ENCODE data around the gene ADSL. TPM values are rescaled to one million over a fixed set of nuclear protein-coding genes. Genes with fewer than 3 reads are reported as not detected.

ADSL gene
- total RNA-seq (10 to 100 TPM; 18.9 to 35.7 (median 25.1) TPM), polyA plus RNA-seq (10 to 100 TPM; 23.6 to 31.5 TPM)

DNA sequence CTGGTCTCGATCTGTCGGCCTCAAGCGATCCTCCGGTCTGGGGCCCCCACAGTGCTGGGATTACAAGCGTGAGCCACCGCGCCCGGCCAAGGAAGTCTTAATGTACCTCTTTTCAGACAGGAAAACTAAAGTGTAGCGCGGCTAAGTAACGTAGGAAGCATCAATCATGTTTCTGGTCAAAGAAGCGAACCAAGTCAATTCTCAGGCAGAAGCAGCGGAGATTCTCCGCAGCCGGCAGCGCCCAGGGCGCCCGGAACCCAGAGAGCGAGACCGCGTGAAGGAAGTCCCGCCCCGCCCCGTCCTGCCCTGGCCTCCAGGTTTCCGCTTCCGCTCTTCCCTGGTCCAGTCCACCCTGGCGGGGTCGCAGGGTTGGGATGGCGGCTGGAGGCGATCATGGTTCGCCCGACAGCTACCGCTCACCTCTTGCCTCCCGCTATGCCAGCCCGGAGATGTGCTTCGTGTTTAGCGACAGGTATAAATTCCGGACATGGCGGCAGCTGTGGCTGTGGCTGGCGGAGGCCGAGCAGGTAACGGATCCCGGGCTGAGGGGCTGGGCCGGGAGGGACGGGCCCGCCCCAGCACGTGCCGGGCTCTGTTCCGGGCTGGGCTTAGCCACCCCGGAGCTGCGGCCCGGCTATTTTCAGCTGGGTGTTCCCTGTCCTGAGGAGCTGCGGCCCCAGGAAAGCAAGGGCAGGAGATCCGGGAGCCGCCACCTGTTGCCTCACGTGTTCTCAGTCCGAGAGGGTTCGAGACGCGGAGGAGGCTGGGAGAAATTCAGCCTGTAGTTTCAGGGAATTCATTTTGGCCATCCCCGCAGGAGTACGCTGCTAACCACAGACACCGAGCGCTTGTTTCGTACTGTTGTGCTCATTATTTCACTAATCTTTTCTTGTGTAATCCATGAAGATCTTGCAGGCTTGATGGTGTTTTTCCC is at the start of gene ADSL:
TSS of gene ADSL (plus strand) at position 316 of the 934 bp plus-strand sequence. CDS start at position 375, 59 bp downstream.
- ATAC-seq = peak; percentile 96 to 98 (median 96)
- H3K4me3 ChIP-seq = peak within 1 kb of the TSS; percentile 51 to 91 (median 63)
- TF ChIP-seq, protein P1, sequence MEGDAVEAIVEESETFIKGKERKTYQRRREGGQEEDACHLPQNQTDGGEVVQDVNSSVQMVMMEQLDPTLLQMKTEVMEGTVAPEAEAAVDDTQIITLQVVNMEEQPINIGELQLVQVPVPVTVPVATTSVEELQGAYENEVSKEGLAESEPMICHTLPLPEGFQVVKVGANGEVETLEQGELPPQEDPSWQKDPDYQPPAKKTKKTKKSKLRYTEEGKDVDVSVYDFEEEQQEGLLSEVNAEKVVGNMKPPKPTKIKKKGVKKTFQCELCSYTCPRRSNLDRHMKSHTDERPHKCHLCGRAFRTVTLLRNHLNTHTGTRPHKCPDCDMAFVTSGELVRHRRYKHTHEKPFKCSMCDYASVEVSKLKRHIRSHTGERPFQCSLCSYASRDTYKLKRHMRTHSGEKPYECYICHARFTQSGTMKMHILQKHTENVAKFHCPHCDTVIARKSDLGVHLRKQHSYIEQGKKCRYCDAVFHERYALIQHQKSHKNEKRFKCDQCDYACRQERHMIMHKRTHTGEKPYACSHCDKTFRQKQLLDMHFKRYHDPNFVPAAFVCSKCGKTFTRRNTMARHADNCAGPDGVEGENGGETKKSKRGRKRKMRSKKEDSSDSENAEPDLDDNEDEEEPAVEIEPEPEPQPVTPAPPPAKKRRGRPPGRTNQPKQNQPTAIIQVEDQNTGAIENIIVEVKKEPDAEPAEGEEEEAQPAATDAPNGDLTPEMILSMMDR (IDR thresholded peaks at IDR 0.05) = no peak
- H3K27ac ChIP-seq = peak within 1 kb of the TSS; percentile 50 to 81 (median 64)
- 0% methylated on average over 62 to 65 of the region's 65 CpGs for WGBS, 2 donors
- peaks cover 0 to 21% (median 10%) of the 10 kb centered on the region in 3 donors for H3K4me1 ChIP-seq
- peak; percentile 79 to 94 (median 88) for DNase-seq
- no peaks in the 10 kb centered on the region for H3K9me3 ChIP-seq
- peaks cover 0 to 14% (median 0%) of the 10 kb centered on the region in 3 donors for H3K36me3 ChIP-seq
- intact Hi-C loops (cut with DNase I) = no loop called here
- H3K27me3 ChIP-seq = no peaks in the 10 kb centered on the region
- no peak for FAIRE-seq

DNA sequence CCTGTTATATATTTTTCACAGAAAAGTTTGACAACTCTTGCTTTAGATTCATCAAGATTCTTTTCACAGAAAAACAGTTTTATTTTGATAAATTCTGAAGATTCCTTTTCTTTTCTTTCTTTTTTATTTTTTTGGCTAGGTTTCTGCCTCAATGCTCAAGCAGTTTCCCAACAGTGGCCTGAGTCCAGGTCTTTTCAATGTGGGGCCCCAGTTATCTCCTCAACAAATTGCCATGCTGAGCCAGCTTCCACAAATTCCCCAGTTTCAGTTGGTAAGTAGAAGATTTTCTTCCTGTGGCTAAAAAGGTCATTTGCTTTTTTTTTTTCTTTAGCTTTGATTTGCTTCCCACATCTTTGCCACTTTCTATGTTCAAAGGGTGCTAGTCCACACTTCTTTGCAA is 46.0 kb upstream of the ADSL start:
- FAIRE-seq (no peak), ATAC-seq (no peak), DNase-seq (no peak)
- Histone ChIP-seq H3K4me3 (no peak overlapping the region), H3K27me3 (no peaks in the 10 kb centered on the region), H3K9me3 (no peaks in the 10 kb centered on the region), H3K4me1 (no peaks in the 10 kb centered on the region), H3K36me3 (peaks cover 0 to 27% (median 8%) of the 10 kb centered on the region in 3 donors), H3K27ac (no peak overlapping the region)
- intact Hi-C loops (cut with DNase I) = no loop called here
- TF ChIP-seq, protein P1 (IDR thresholded peaks at IDR 0.05) = no peak

DNA sequence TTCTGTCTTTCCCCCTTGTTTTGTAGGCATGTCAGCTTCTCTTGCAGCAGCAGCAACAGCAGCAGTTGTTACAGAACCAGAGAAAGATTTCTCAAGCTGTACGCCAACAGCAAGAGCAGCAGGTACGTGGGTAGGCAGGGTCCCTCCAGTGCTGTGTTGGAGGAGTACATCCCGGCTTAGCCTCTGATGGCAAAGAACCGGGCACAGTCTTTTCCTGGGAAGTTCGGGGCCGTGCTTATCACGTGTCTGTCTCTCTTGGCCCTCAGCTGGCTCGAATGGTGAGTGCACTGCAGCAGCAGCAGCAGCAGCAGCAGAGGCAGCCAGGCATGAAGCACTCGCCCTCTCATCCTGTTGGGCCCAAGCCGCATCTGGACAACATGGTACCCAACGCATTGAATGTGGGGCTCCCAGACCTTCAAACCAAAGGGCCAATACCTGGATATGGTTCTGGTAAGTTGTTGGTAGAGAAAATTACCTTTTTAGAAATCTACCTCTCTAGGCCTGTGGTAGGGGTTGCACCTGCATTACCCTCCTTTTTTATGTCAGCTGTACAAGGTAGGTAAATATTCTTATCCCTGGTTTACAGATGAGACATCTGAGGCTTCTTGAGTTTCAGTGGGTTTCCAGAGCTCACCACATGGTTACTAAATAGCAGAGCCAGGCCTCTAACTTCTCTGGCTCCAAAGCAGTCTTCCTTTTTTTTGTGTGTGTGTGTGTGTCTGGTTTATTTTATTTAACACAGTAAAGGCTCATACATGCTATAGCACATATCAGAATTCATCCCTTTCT is 45.2 kb upstream of the ADSL start:
- 94 to 96% methylated on average over 11 of the region's 11 CpGs for WGBS, 2 donors
- Histone ChIP-seq H3K4me3 (no peak overlapping the region), H3K27ac (no peak overlapping the region), H3K27me3 (no peaks in the 10 kb centered on the region), H3K36me3 (peaks cover 0 to 31% (median 8%) of the 10 kb centered on the region in 3 donors), H3K9me3 (no peaks in the 10 kb centered on the region), H3K4me1 (no peaks in the 10 kb centered on the region)
- DNase-seq (no peak), FAIRE-seq (no peak), ATAC-seq (no peak)
- intact Hi-C loops (cut with DNase I) = no loop called here
- TF ChIP-seq, protein P1 (IDR thresholded peaks at IDR 0.05) = no peak

DNA sequence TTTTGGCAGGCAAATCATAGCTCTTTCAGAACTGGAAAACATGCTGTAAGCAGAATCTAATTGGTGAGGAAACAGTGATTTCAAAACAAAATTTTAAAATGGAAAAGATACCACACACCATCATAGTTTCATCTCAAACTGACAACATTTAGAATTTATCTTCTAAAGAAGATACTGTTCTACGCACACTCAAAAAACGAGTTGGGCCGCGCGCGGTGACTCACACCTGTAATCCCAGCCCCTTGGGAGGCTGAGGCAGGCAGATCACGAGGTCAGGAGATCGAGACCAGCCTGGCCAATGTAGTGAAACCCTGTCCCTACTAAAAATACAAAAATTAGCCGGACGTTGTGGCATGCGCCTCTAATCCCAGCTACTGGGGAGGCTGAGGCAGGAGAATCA is 44.2 kb upstream of the ADSL start:
- H3K4me3 ChIP-seq = no peak overlapping the region
- no peak overlapping the region for H3K27ac ChIP-seq
- H3K36me3 ChIP-seq = peaks cover 0 to 33% (median 8%) of the 10 kb centered on the region in 3 donors
- 95 to 97% methylated on average over 11 of the region's 11 CpGs for WGBS, 2 donors
- no peaks in the 10 kb centered on the region for H3K27me3 ChIP-seq
- no peaks in the 10 kb centered on the region for H3K4me1 ChIP-seq
- DNase-seq = no peak
- H3K9me3 ChIP-seq = no peaks in the 10 kb centered on the region
- intact Hi-C loops (cut with DNase I) = no loop called here
- no peak for FAIRE-seq
- no peak for ATAC-seq
- TF ChIP-seq, protein P1 (IDR thresholded peaks at IDR 0.05) = no peak

Measured in pancreas (tissue), 10 donors.